Body of pancreas (tissue), 4 donors: ENCODE results near the gene AGXT. TPM values are rescaled to one million over a fixed set of nuclear protein-coding genes. Genes with fewer than 3 reads are reported as not detected.

Experiments
- ATAC-seq: fragments of 150-250 bp; one replicate; pipeline ENCODE4 v1.9.1; 2016
- DNase-seq, 4 donors: peaks; one replicate each; pipeline ENCODE4 v3.0.0-alpha.2; 2019
- H3K27ac ChIP-seq, 4 donors: fragments of 200-600 bp; sonication (generic); 1 replicate in 3 of 4; 2 replicates in 1 of 4; pipeline versions ENCODE4 v1.5.1 to v1.6.1; 2016 to 2019; ENCODE audit warnings: mild to moderate bottlenecking in 1 of 4, mixed read lengths in 1 of 4, moderate library complexity in 1 of 4
- H3K27me3 ChIP-seq, 2 donors: fragments of 200-600 bp; sonication (generic); one replicate each; pipeline ENCODE4 v1.6.0; 2016; ENCODE audit warnings: mild to moderate bottlenecking in 1 of 2
- H3K36me3 ChIP-seq, 2 donors: fragments of 200-600 bp; sonication (generic); replicated peaks in 1 of 2; 2 replicates each; pipeline ENCODE4 v1.5.1; 2016; ENCODE audit warnings: low read depth in 2 of 2; ENCODE audit not compliant: insufficient read depth in 1 of 2
- H3K4me1 ChIP-seq: fragments of 200-600 bp; sonication (generic); one replicate; pipeline ENCODE4 v1.6.0; 2016
- H3K4me3 ChIP-seq, 2 donors: fragments of 200-600 bp; sonication (generic); 1 replicate in 1 of 2; 2 replicates in 1 of 2; pipeline ENCODE4 v1.5.1; 2016 to 2019
- H3K9me3 ChIP-seq, 3 donors: fragments of 200-600 bp; sonication (generic); 1 replicate in 2 of 3; 2 replicates in 1 of 3; pipeline ENCODE4 v1.5.1; 2016
- POLR2A ChIP-seq, 3 donors: fragments of 450-650 bp; IDR thresholded peaks; one replicate each; pipeline ENCODE4 v1.6.1; 2016; ENCODE audit warnings: antibody characterized with exemption in 3 of 3, mild to moderate bottlenecking in 2 of 3
- WGBS, 2 donors: methylation state at CpG; one replicate each; pipeline ENCODE4 v1.1.5; 2017; 5-methylcytosine and 5-hydroxymethylcytosine counted together
- intact Hi-C: fragments of 100-400 bp; cut with DNase I; formaldehyde crosslinking; loops from one replicate; pipeline ENCODE4 v1.15.1; 2023
- total RNA-seq, 2 donors: library from RNA; depleted of rRNA; stranded (reverse); fragments of >200 nt; gene quantifications; one replicate each; pipeline ENCODE4 v1.1.0, GENCODE V29; 2016
- TF ChIP-seq, protein P1 (sequence below), 7 experiments: fragments of 450-650 bp in 4 of 7; fragments of 200-600 bp in 3 of 7; sonication (generic) in 3 of 7; IDR thresholded peaks; one replicate each; pipeline ENCODE4 v1.5.1; 2016 to 2019; ENCODE audit warnings: antibody characterized with exemption in 7 of 7

The AGXT gene
- total RNA-seq, 2 donors from 2014 or later: 1.6 TPM; not detected in 1

DNA sequence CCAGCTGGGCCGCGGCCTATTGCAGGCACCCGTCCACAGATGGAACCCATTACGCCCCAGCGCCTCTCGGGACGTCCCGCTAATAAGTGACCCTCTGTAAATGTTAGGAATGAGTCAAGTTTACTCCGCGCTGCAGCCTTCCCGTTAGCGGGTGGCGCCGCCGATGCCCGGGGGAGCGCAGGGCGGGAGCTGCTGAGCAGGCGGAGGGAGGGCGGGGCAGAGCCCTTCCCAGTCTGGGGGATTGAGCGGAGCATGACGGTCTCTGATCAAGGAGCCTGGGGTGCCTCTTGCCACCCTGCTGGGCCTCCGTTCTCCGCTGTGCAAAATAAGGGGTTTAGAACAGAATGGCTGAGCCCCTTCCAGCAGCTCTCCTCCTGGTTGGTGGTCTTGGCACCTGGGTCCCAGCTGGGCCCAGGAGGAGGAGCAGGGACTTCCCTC is 48.0 kb downstream of the AGXT start:
- ATAC-seq (peak; percentile 31), DNase-seq (peak in 3 of 4 donors; percentile 31 to 49 (median 39))
- intact Hi-C loops: no loop called here

DNA sequence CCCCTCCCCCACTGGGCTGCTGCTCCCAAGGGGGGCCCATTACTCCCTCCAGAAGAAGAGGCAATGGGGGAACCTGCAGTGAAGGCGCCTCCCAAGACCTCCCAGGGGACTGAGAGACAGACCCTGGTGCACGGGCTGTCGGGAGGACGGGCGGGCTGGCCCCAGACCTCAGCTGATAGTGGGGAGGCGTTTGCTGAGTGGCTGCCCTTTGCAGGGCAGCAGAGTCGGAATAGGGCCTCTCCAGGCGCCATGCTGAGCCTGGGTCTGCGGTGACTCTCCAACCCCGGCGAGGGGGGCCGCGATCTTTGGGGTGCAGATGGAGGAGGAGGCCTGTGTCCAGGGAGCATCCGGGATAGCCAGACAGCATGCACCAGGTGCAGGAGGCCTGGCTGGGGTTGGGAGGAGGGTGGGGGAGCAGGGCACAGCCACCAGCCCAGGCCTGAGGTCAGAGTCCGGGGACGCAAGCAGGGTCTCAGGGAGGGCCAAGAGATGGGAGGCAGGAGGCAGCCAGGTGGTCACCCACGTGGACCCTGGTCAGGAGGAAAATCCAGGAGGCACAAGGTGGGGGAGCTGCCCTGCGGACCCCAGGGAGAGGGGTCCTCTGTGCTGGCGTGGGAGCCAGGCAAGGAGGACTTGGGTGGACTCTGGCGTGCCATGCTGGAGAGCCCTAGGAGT is 48.5 kb downstream of the AGXT start:
- ATAC-seq (no peak), DNase-seq (peak in 3 of 4 donors; percentile 1 to 5 (median 1))
- H3K4me3 ChIP-seq: no peak overlapping the region
- H3K36me3 ChIP-seq: no peaks in the 10 kb centered on the region
- no peak for TF ChIP-seq POLR2A (IDR thresholded peaks at IDR 0.05)
- TF ChIP-seq, protein P1, sequence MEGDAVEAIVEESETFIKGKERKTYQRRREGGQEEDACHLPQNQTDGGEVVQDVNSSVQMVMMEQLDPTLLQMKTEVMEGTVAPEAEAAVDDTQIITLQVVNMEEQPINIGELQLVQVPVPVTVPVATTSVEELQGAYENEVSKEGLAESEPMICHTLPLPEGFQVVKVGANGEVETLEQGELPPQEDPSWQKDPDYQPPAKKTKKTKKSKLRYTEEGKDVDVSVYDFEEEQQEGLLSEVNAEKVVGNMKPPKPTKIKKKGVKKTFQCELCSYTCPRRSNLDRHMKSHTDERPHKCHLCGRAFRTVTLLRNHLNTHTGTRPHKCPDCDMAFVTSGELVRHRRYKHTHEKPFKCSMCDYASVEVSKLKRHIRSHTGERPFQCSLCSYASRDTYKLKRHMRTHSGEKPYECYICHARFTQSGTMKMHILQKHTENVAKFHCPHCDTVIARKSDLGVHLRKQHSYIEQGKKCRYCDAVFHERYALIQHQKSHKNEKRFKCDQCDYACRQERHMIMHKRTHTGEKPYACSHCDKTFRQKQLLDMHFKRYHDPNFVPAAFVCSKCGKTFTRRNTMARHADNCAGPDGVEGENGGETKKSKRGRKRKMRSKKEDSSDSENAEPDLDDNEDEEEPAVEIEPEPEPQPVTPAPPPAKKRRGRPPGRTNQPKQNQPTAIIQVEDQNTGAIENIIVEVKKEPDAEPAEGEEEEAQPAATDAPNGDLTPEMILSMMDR (IDR thresholded peaks at IDR 0.05): no peak
- intact Hi-C loops: no loop called here
- H3K27ac ChIP-seq: no peak overlapping the region
- H3K27me3 ChIP-seq: no peaks in the 10 kb centered on the region
- 75 to 86% methylated on average over 12 to 15 of the region's 20 CpGs for WGBS, 2 donors
- no peaks in the 10 kb centered on the region for H3K9me3 ChIP-seq
- H3K4me1 ChIP-seq: peaks cover 12% of the 10 kb centered on the region

More for the DNA sequence above, 48.0 kb downstream of the AGXT start:
- Histone ChIP-seq H3K27me3 (no peaks in the 10 kb centered on the region), H3K4me3 (no peak overlapping the region), H3K4me1 (peaks cover 12% of the 10 kb centered on the region), H3K9me3 (no peaks in the 10 kb centered on the region), H3K36me3 (no peaks in the 10 kb centered on the region), H3K27ac (no peak overlapping the region)
- 29 to 60% methylated on average over 2 to 22 of the region's 24 CpGs for WGBS, 2 donors
- TF ChIP-seq, protein P1 (IDR thresholded peaks at IDR 0.05): no peak
- TF ChIP-seq POLR2A (IDR thresholded peaks at IDR 0.05): no peak

DNA sequence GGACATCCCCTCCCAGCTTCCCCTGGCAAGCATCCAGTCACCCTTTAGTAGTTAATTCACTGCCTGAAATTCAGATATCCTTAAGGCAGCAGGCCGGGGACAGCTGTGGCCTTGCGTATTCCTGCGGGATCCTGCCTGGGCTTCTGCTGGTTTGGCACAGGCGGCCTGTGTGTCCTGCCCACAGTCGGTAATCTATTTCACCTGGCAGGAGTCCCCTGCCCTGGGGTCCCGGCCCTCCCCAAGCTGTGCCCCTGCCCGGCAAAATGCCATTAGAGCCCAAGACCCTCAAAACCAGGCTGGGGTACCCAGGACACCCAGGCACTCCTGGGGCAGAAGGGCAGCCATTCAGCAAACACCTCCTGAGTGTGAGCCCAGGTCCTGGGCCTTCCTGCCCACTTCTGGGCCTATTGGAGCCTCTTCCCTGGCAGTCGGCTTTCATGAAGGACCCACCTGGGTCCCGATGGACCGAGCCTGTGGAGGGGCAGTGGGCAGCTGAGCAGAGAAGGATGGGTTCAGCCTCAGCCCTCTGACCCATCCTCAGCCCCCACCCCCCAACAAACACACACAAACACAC is 49.1 kb downstream of the AGXT start:
- Histone ChIP-seq H3K4me3 (no peak overlapping the region), H3K36me3 (no peaks in the 10 kb centered on the region), H3K27me3 (no peaks in the 10 kb centered on the region), H3K4me1 (peaks cover 12% of the 10 kb centered on the region), H3K9me3 (no peaks in the 10 kb centered on the region), H3K27ac (no peak overlapping the region)
- intact Hi-C loops: no loop called here
- TF ChIP-seq POLR2A (IDR thresholded peaks at IDR 0.05): no peak
- TF ChIP-seq, protein P1 (IDR thresholded peaks at IDR 0.05): no peak
- DNase-seq (peak; percentile 2 to 11 (median 10)), ATAC-seq (no peak)
- WGBS, 2 donors: 76 to 78% methylated on average over 5 to 10 of the region's 10 CpGs

DNA sequence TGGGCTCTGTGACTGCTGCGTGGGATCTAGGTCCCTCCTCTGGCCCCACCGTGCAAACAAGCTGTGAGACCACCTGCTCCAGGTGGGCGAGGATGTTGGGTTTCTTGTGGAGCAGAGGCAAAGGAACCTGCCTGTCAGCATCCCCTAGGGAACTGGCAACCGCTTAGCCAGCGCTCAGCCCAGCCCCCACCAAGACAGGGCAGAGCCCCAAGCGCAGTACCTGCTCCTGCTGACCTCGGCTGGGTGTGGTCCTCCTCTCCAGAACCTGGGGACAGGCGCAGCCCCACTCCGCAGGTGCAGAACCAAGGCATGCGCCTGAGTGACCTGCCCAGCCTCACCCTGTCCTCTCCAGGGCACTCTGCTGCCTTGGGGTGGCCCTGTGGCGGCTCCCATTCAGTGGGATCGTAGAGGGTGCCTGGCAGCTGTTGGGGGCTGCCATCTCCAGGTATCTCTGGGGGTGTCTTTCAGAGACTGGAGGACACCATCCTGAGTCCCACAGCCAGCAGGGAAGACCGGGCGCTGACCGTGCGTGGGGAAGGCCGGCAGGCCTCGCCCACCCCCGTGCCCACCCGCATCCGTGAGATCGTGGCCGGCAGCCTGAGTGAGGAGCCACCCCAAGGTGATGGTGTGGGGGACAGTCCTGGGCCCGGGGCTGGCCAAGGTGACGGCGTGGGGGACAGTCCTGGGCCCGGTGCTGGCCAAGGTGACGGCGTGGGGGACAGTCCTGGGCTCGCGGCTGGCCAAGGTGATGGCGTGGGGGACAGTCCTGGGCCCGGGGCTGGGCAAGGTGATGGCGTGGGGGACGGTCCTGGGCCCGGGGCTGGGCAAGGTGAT is 49.9 kb downstream of the AGXT start:
- no peaks in the 10 kb centered on the region for H3K27me3 ChIP-seq
- DNase-seq (peak; percentile 1 to 7 (median 4)), ATAC-seq (no peak)
- TF ChIP-seq POLR2A (IDR thresholded peaks at IDR 0.05): no peak
- TF ChIP-seq, protein P1 (IDR thresholded peaks at IDR 0.05): no peak
- H3K4me1 ChIP-seq: peaks cover 12% of the 10 kb centered on the region
- intact Hi-C loops: no loop called here
- H3K36me3 ChIP-seq: no peaks in the 10 kb centered on the region
- 86 to 87% methylated on average over 7 to 35 of the region's 36 CpGs for WGBS, 2 donors
- H3K4me3 ChIP-seq: no peak overlapping the region
- H3K9me3 ChIP-seq: no peaks in the 10 kb centered on the region
- H3K27ac ChIP-seq: no peak overlapping the region
